Stimulated activated CD8-positive, alpha-beta memory T cell treated with anti-CD3 and anti-CD28 coated beads, Interleukin-2, amount 100 ng/mL, for 48 hours (primary cell): ENCODE data around the gene EIF1AX.
"Not testable (repeated sequence)": the region's sequence is repeated elsewhere in the genome, so short reads cannot be mapped to it uniquely, and the experiment has no call there.

ENCODE experiments used
- DNase-seq, 2 donors: peaks; one replicate each; pipeline ENCODE4 v3.0.0-alpha.2; 2020; ENCODE audit warnings: low read depth in 2 of 2

Gene EIF1AX

GRCh38 chrX:20127440-20127839 is 14.2 kb downstream of the EIF1AX start:
- not testable (repeated sequence) for DNase-seq

DNA sequence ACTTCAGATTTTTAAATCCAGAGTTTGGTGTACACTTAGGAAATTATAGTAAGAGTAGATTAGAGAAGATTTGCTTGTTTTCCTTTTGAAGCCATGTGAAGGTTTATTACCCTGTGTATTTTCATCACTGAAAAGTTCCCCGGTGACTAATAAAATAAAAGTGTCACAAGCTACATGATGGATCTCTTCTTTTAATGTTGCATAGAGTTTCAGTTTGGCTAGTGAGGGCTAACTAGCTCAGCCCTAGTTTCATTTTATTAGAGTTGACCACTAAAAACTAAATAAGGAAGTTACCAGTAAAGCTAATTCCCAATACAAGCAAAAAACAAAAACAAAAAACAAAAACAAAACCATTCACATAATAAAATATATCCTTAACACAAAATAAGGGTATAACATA is 14.8 kb downstream of the EIF1AX start:
- DNase-seq: not testable (repeated sequence)

- DNase-seq: no peak
Measured at GRCh38 chrX:20124964-20125363, 16.7 kb downstream of the EIF1AX start.

- DNase-seq: no peak
Measured at GRCh38 chrX:20118065-20118824, 23.4 kb downstream of the EIF1AX start.

DNA sequence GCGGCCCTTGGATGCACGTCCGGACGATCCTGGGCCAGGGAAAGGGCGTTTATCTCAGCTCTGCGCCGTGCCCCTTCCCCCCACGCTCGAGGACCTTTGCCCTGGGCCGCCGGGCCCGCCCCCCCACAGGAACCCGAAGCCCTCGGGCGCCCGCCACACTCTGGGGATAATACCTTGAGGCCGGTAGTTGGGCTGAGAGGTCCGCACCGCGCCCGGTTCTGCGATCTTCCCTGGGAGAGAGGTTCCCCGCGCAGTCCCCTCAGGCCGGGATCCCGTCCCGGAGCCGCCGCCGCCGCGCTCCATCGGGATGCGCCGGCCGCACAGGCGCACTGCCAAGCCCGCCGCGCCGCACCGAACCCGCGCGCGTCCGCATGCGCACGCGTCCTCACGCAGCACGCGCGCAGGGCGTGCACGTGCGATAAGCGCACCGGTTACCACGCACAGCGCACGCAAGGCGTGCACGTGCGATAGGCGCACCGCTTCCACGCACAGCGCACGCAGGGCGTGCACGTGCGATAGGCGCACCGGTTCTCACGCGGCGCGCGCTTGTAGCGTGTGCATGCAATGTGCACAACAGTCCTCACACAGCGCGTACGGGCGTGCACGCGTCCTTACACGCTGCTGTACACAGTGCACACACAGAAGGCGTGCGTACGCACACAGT is 24.9 kb downstream of the EIF1AX start, which contains the start of gene MAP7D2:
Gene MAP7D2 (minus strand): TSS at position 331 of the 664 bp plus-strand sequence. CDS start 28 bp downstream, at position 303.
- no peak for DNase-seq

DNA sequence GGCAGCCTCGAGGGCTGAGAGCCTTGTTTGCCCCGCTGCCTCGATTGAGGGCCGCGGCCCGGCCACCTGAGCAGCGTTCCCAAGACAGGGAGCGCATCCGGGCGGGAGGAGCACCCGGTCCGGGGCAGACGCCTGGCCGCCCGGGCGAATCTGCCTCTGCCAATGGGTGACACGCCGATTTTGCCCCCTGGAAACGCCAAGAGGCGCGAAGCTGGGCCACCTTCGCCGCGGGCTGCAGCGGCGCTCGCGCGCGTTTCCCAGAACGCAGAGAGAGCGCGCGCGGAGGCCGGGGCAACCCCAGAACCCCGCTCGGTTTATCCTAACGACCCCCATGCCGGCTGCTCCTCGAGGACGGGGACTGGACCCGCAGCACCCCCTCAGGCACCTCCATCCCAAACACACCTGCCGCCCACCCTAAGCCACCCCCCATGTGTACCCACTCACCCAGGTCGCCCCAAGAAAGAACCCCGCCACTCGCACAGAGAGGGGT is 25.5 kb downstream of the EIF1AX start:
- DNase-seq: no peak

- DNase-seq: no peak
Measured at GRCh38 chrX:20112022-20112774, 29.4 kb downstream of the EIF1AX start.

DNA sequence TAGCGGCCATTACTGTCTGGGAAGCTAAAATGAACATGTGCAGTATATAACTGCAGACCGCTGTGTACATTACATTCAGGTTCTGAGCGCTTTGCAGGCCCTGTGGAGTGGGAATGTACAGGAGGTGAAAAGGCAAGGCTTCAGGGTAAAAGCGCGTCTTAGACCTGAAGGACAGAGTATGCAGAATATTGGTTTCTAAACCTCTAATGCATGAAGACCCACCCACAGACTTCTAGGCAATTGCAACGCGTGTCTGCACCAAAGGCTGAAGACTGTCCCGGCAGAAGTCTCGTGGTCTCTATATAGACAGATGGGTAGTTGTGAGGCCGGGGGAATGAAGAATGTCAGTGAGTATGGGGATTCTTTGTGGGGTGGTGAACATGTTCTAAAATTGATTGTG is 30.4 kb downstream of the EIF1AX start:
- DNase-seq: no peak

DNA sequence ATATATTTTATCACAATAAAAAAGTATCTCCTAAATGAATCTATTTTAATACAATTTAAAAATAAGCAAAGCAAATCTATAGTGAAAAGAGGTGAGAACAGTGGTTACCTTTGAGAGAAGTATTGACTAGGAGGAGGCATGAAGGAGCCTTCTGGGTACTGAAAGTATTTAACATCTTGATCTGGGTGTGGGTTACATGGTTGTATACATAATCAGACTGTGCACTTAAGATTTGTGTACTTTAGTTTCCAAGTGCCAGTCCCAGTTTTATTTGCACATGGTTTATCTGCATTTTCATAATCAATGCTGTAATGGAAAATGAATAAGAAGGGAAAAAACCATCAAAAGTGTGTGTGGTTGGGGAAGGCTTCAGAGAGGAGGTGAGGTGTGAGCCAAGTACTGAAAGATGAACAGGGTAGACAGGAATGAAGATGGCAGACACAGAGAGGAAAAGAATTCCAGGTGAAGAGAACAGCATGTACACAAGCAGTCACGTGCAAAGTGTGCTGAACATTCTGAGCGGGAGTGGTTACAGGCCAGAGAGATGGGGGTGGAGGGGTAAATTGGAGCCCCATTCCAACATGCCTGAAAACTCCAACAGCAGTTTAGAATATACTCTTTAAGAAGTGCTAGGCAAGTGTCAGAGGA is 39.6 kb downstream of the EIF1AX start:
- no peak for DNase-seq

GRCh38 chrX:20091499-20091898 is 50.1 kb downstream of the EIF1AX start:
- no peak for DNase-seq

GRCh38 chrX:20089845-20090244 is 51.8 kb downstream of the EIF1AX start:
- no peak for DNase-seq

- DNase-seq: no peak
Measured at GRCh38 chrX:20080277-20080676, 61.4 kb downstream of the EIF1AX start.
